CMK (cell line): ENCODE results near the gene TMPRSS13.
A peak's percentile ranks its signal among the peaks of the same experiment; 100 is the strongest.
"Not testable (repeated sequence)": the region's sequence is repeated elsewhere in the genome, so short reads cannot be mapped to it uniquely, and the experiment has no call there.

Experiments used
- DNase-seq: peaks from one replicate; pipeline ENCODE4 v3.0.0-alpha.2; 2010; ENCODE audit warnings: low read depth

TMPRSS13 gene

GRCh38 chr11:117871160-117871559 is 58.0 kb downstream of the TMPRSS13 start:
- DNase-seq, result no peak

- no peak for DNase-seq
Observed at GRCh38 chr11:117870103-117870952, 58.9 kb downstream of the TMPRSS13 start.

- no peak for DNase-seq
Observed at GRCh38 chr11:117869604-117870003, 59.6 kb downstream of the TMPRSS13 start.

- DNase-seq, result no peak
Observed at GRCh38 chr11:117868815-117869561, 60.2 kb downstream of the TMPRSS13 start.

- DNase-seq, result no peak
Observed at GRCh38 chr11:117868088-117868487, 61.1 kb downstream of the TMPRSS13 start.

- DNase-seq, result no peak
Observed at GRCh38 chr11:117866526-117866925, 62.7 kb downstream of the TMPRSS13 start.

GRCh38 chr11:117865546-117865945 is 63.7 kb downstream of the TMPRSS13 start:
- DNase-seq, result not testable (repeated sequence)

- DNase-seq, result no peak
Observed at GRCh38 chr11:117863383-117863782, 65.8 kb downstream of the TMPRSS13 start.

- DNase-seq, result no peak
Observed at GRCh38 chr11:117862753-117863152, 66.4 kb downstream of the TMPRSS13 start.

- DNase-seq, result no peak
Observed at GRCh38 chr11:117862019-117862725, 67.0 kb downstream of the TMPRSS13 start.

- DNase-seq, result peak; percentile 49
Observed at GRCh38 chr11:117861151-117862018, 67.8 kb downstream of the TMPRSS13 start.

GRCh38 chr11:117860139-117860538 is 69.1 kb downstream of the TMPRSS13 start:
- DNase-seq, result no peak

- DNase-seq, result no peak
Observed at GRCh38 chr11:117859488-117860112, 69.6 kb downstream of the TMPRSS13 start.

- DNase-seq, result no peak
Observed at GRCh38 chr11:117859061-117859460, 70.1 kb downstream of the TMPRSS13 start.

- no peak for DNase-seq
Observed at GRCh38 chr11:117857734-117858414, 71.3 kb downstream of the TMPRSS13 start.

GRCh38 chr11:117855912-117856651 is 73.1 kb downstream of the TMPRSS13 start:
- no peak for DNase-seq

- no peak for DNase-seq
Observed at GRCh38 chr11:117855186-117855845, 73.9 kb downstream of the TMPRSS13 start.

- DNase-seq, result no peak
Observed at GRCh38 chr11:117852309-117852708, 76.9 kb downstream of the TMPRSS13 start.

GRCh38 chr11:117851852-117852251 is 77.3 kb downstream of the TMPRSS13 start:
- no peak for DNase-seq
